BLaER1 treated with 17β-estradiol and CSF1 and Interleukin-3, amounts not matched to agents 10 nM and 100 nM (cell line): ENCODE data around the gene RECK.
A peak's percentile ranks its signal among the peaks of the same experiment; 100 is the strongest.

Source experiments
- H3K27ac ChIP-seq, 11 experiments: shearing (Covaris generic); formaldehyde crosslinking; 2 replicates each; pipeline ENCODE4 v1.8.1; 2022
- H3K27me3 ChIP-seq, 11 experiments: shearing (Covaris generic); formaldehyde crosslinking; 2 replicates each; pipeline ENCODE4 v1.8.1; 2022
- H3K36me3 ChIP-seq, 11 experiments: shearing (Covaris generic); formaldehyde crosslinking; 2 replicates each; pipeline ENCODE4 v1.8.1; 2022
- H3K4me1 ChIP-seq, 10 experiments: shearing (Covaris generic); formaldehyde crosslinking; 2 replicates each; pipeline ENCODE4 v1.8.1; 2022
- H3K4me2 ChIP-seq, 11 experiments: shearing (Covaris generic); formaldehyde crosslinking; 2 replicates each; pipeline ENCODE4 v1.8.1; 2022
- H3K4me3 ChIP-seq, 10 experiments: shearing (Covaris generic); formaldehyde crosslinking; 2 replicates each; pipeline ENCODE4 v1.8.1; 2022
- H3K9ac ChIP-seq, 11 experiments: shearing (Covaris generic); formaldehyde crosslinking; 2 replicates each; pipeline ENCODE4 v1.8.1; 2022
- H3K9me3 ChIP-seq, 11 experiments: shearing (Covaris generic); formaldehyde crosslinking; replicated peaks in 1 of 11; 2 replicates each; pipeline ENCODE4 v1.8.1; 2022
- H4K20me1 ChIP-seq, 11 experiments: shearing (Covaris generic); formaldehyde crosslinking; 2 replicates each; pipeline ENCODE4 v1.8.1; 2022
- Cebpa-rat ChIP-seq, 11 experiments: shearing (Covaris generic); IDR thresholded peaks; 2 replicates each; pipeline ENCODE4 v1.8.1; 2022

The RECK gene

DNA sequence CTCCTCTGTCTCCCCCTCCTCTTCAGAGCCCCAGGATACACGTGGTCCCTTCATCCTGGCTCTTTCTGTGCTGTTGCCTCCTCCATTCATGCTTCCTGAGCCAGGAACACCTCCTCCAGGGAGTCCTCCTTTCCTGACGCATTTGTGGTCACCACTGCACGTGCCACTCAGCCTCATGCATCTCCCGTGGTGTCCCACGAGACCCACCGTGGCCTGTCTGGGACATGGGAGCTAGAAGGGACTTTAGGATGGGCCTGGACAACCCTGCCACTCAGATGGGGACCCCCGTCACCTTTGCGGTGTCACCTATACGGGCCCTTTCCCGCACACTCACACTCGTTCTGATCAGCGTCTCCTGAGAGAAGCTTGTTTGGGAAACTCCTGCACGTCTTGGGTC, 106.5 kb downstream of the RECK start:
- Histone ChIP-seq H3K9ac (peak overlapping the region; percentile 70 to 81 (median 78)), H3K27me3 (no peaks in the 10 kb centered on the region), H3K36me3 (peaks cover 0 to 47% (median 25%) of the 10 kb centered on the region in 11 experiments; a peak in 18 of 22 replicates), H3K4me1 (peaks cover 75 to 100% (median 90%) of the 10 kb centered on the region in 10 experiments), H4K20me1 (peaks cover 0 to 6% (median 0%) of the 10 kb centered on the region in 11 experiments; a peak in 1 of 22 replicates), H3K4me3 (peak overlapping the region in 5 of 10 experiments; percentile 26 to 63 (median 47); a peak in 9 of 20 replicates), H3K4me2 (peak overlapping the region; percentile 91 to 100 (median 98)), H3K9me3 (peaks cover 5 to 18% (median 11%) of the 10 kb centered on the region in 11 experiments; a peak in 16 of 22 replicates), H3K27ac (peak overlapping the region; percentile 76 to 89 (median 87))
- TF ChIP-seq Cebpa-rat (IDR thresholded peaks at IDR 0.05) = no peak

DNA sequence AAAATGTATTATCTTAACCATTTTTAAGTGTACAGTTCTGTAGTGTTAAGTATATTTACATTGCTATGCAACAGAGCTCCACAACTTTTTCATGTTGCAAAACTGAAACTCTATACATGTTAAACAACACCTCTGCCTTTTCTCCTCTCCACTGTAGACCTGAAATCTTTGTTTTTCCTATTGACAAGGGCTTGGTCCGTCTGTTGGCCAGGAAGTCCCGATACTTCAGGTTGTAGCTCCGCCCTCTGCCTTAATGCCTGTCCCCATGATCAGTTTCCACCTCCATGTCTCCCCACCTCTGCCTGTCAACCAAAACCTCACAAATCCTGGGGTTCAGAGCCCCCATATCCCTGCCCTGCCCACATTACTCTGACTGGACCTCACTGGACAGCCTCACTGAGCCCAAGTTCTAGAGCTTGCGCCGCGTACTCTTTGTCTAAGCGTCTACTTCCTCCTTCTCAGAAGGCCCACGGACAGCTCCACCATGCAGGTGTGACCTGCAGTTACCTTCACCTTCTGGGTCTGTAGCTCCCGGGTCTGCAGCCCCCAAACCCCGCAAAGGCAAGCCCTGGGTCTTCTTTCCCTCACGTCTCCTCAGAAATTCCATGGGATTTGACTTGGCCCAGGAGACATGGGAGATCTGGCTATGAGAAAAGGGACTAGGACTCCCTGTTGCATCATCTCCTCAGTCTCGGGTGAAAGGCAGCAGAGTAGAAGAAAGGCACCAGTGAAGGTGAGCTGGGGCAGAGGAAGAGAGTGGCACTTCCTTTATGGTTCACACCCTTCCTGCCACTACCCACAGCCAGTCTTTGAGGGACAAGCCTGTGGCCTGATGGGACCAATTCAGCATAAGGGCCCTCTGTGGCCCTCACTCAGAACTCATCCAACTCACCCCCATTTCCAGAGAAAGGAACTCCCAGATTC, 107.9 kb downstream of the RECK start:
- Histone ChIP-seq H3K36me3 (peaks cover 0 to 54% (median 25%) of the 10 kb centered on the region in 11 experiments; a peak in 18 of 22 replicates), H3K4me3 (peak overlapping the region in 2 of 10 experiments; percentile 41 to 52; a peak in 4 of 20 replicates), H3K9me3 (peaks cover 5 to 18% (median 11%) of the 10 kb centered on the region in 11 experiments; a peak in 16 of 22 replicates), H4K20me1 (peaks cover 0 to 6% (median 0%) of the 10 kb centered on the region in 11 experiments; a peak in 1 of 22 replicates), H3K4me1 (peaks cover 76 to 100% (median 90%) of the 10 kb centered on the region in 10 experiments), H3K9ac (peak overlapping the region in 5 of 11 experiments; percentile 7 to 52 (median 37); a peak in 7 of 22 replicates), H3K27ac (peak overlapping the region in 10 of 11 experiments; percentile 4 to 89 (median 86); a peak in 17 of 22 replicates), H3K27me3 (no peaks in the 10 kb centered on the region), H3K4me2 (peak overlapping the region; percentile 67 to 100 (median 98))
- peak in 2 of 11 experiments; percentile 17 to 24; a peak in 1 of 22 replicates for TF ChIP-seq Cebpa-rat (IDR thresholded peaks at IDR 0.05)

DNA sequence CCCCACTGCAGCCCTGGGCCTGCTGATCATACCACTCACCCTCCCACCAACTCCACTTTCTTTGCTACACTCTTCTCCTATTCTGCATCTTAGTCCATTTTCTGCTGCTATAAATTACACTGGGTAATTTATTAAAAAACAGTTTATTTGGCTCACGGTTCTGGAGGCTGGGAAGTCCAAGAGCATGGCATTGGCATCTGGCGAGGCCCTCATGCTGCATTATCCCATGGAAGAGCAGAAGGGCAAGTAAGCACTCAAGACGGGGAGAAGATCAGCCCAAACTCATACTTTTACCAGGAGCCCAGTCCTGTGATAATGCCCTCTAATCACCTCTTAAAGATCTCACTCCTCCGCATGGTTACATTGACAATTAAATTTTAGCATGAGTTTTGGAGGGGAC, 109.3 kb downstream of the RECK start:
- no peak overlapping the region for H3K9ac ChIP-seq
- TF ChIP-seq Cebpa-rat (IDR thresholded peaks at IDR 0.05) = no peak
- H3K4me2 ChIP-seq = peak overlapping the region in 5 of 11 experiments; percentile 92 to 99 (median 98); a peak in 8 of 22 replicates
- H3K36me3 ChIP-seq = peaks cover 0 to 55% (median 25%) of the 10 kb centered on the region in 11 experiments; a peak in 18 of 22 replicates
- H3K4me1 ChIP-seq = peaks cover 76 to 100% (median 90%) of the 10 kb centered on the region in 10 experiments
- no peak overlapping the region for H3K4me3 ChIP-seq
- no peaks in the 10 kb centered on the region for H3K27me3 ChIP-seq
- H3K9me3 ChIP-seq = peaks cover 5 to 18% (median 11%) of the 10 kb centered on the region in 11 experiments; a peak in 16 of 22 replicates
- H3K27ac ChIP-seq = no peak overlapping the region
- peaks cover 0 to 6% (median 0%) of the 10 kb centered on the region in 11 experiments; a peak in 1 of 22 replicates for H4K20me1 ChIP-seq

DNA sequence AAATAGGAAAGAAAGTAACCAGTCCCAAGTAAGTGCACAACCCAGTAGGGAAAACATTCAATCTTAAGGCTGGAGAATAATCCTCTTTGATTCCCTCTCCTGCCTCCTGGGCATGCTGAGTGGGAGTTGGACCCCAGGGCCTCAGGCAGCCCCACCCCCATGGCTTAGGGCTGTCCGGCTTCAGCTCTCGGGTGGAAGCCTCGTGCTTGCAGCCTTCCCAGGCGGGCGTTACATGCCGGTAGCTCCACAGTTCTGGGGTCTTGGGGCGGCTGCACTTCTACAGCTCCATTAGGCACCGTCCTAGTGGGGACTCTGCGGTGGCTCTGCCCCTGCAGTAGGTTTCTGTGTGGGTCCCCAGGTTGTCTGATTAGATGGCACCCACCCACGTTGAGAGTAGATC, 109.9 kb downstream of the RECK start:
- Histone ChIP-seq H3K4me3 (no peak overlapping the region), H3K4me2 (peak overlapping the region in 5 of 11 experiments; percentile 26 to 99 (median 96); a peak in 9 of 22 replicates), H3K9me3 (peaks cover 5 to 18% (median 11%) of the 10 kb centered on the region in 11 experiments; a peak in 16 of 22 replicates), H3K27ac (peak overlapping the region in 6 of 11 experiments; percentile 12 to 94 (median 80); a peak in 3 of 22 replicates), H3K27me3 (no peaks in the 10 kb centered on the region), H4K20me1 (peaks cover 0 to 6% (median 0%) of the 10 kb centered on the region in 11 experiments; a peak in 1 of 22 replicates), H3K36me3 (peaks cover 0 to 55% (median 25%) of the 10 kb centered on the region in 11 experiments; a peak in 18 of 22 replicates), H3K4me1 (peaks cover 76 to 100% (median 90%) of the 10 kb centered on the region in 10 experiments), H3K9ac (no peak overlapping the region)
- no peak for TF ChIP-seq Cebpa-rat (IDR thresholded peaks at IDR 0.05)

DNA sequence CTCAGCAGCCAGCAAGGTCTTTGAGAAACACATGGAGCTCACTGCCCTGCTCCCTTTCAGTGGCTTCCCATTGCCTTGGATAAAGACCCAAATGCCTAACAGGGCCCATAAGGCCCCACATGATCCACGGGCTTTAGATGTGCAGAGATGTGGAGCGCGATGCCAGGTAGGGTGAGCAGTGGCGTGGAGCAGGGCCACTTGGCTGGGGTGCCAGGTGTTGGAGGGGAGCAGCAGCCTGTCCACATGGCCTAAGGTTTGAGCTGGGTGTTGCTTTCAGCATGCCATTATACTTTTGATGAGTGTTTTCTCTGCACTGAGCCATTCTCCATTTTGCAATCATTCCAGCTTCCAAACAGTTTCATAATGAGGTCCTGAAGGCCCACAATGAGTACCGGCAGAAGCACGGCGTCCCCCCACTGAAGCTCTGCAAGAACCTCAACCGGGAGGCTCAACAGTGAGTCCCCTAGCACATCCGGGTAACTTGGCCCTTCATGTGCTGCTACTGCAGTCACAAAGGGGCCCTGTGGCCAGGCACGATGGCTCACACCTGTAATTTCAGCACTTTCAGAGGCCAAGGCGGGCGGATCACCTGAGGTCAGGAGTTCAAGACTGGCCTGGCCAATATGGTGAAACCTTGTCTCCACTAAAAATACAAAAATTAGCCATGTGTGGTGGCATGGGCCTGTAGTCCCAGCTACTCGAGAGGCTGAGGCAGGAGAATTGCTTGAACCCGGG, 110.9 kb downstream of the RECK start:
- Histone ChIP-seq H3K9ac (peak overlapping the region in 2 of 11 experiments; percentile 11 to 28; a peak in 3 of 22 replicates), H4K20me1 (peaks cover 0 to 6% (median 0%) of the 10 kb centered on the region in 11 experiments; a peak in 1 of 22 replicates), H3K4me2 (peak overlapping the region in 10 of 11 experiments; percentile 87 to 99 (median 94); a peak in 19 of 22 replicates), H3K9me3 (peaks cover 5 to 18% (median 11%) of the 10 kb centered on the region in 11 experiments; a peak in 16 of 22 replicates), H3K4me1 (peaks cover 76 to 100% (median 90%) of the 10 kb centered on the region in 10 experiments), H3K27me3 (no peaks in the 10 kb centered on the region), H3K36me3 (peaks cover 0 to 55% (median 25%) of the 10 kb centered on the region in 11 experiments; a peak in 18 of 22 replicates), H3K27ac (peak overlapping the region in 6 of 11 experiments; percentile 65 to 94 (median 80); a peak in 9 of 22 replicates), H3K4me3 (peak overlapping the region in 1 of 10 experiments; percentile 12; a peak in 1 of 20 replicates)
- no peak for TF ChIP-seq Cebpa-rat (IDR thresholded peaks at IDR 0.05)

- H4K20me1 ChIP-seq = peaks cover 0 to 6% (median 0%) of the 10 kb centered on the region in 11 experiments; a peak in 1 of 22 replicates
- H3K9ac ChIP-seq = peak overlapping the region; percentile 7 to 65 (median 44); a peak in 16 of 22 replicates
- peaks cover 5 to 18% (median 11%) of the 10 kb centered on the region in 11 experiments; a peak in 16 of 22 replicates for H3K9me3 ChIP-seq
- H3K4me1 ChIP-seq = peaks cover 76 to 100% (median 90%) of the 10 kb centered on the region in 10 experiments
- peak overlapping the region in 10 of 11 experiments; percentile 12 to 94 (median 80); a peak in 20 of 22 replicates for H3K27ac ChIP-seq
- peaks cover 0 to 52% (median 25%) of the 10 kb centered on the region in 11 experiments; a peak in 18 of 22 replicates for H3K36me3 ChIP-seq
- H3K27me3 ChIP-seq = no peaks in the 10 kb centered on the region
- no peak for TF ChIP-seq Cebpa-rat (IDR thresholded peaks at IDR 0.05)
- 0 out of 20 replicates have a peak overlapping the region, but pooled peaks of 1 of the 10 experiments have one; percentile 26 for H3K4me3 ChIP-seq
- peak overlapping the region; percentile 87 to 99 (median 95) for H3K4me2 ChIP-seq
Measured at GRCh38 chr9:36148311-36149051, 111.8 kb downstream of the RECK start.

DNA sequence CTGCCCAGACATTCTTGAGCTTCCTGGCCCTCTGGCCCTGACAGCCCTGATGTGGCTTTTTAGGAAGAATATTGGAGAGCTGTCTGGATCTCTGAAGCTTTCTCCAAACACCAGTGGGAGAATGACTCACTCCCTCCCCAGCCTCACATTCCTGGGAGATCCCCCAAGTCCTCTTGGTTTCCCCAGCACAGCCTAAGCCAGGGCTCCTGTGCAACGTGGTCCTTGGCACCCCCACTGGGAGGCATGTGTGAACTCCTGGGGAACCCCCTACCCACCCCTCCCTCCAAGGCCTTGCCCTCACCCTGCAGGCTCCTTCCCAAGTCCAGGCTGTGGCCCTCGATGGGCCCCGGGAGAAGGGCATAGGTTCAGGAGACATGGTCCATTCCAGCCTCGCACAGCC, 112.5 kb downstream of the RECK start:
- Histone ChIP-seq H3K27me3 (no peaks in the 10 kb centered on the region), H3K4me1 (peaks cover 76 to 100% (median 90%) of the 10 kb centered on the region in 10 experiments), H3K4me2 (peak overlapping the region; percentile 87 to 99 (median 95)), H3K9ac (peak overlapping the region in 6 of 11 experiments; percentile 18 to 58 (median 34); a peak in 6 of 22 replicates), H3K4me3 (no peak overlapping the region), H4K20me1 (peaks cover 0 to 6% (median 0%) of the 10 kb centered on the region in 11 experiments; a peak in 1 of 22 replicates), H3K27ac (peak overlapping the region in 9 of 11 experiments; percentile 40 to 94 (median 92); a peak in 14 of 22 replicates), H3K9me3 (peaks cover 5 to 18% (median 11%) of the 10 kb centered on the region in 11 experiments; a peak in 16 of 22 replicates), H3K36me3 (peaks cover 0 to 48% (median 25%) of the 10 kb centered on the region in 11 experiments; a peak in 18 of 22 replicates)
- TF ChIP-seq Cebpa-rat (IDR thresholded peaks at IDR 0.05) = no peak
